ENCODE data around the gene NCOA7.

DNA sequence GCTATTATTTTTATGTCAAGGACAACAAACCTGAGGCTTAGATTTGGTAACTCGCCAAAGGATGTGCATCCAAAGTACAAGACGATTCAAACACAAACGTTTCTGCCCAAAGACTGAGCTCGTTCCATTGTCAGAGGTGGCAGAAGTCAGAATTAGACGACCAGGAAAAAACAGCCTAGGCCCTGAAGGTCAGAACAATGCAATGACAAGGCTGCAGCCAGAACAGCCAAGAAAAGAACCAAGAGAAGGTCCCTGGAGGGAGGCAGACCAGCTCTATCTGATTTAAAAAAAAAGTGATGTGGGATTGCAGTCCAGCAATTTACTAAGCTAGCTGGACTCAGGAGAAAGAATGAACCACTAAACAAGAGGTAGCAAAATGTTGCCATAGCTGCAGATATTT lies 54.2 kb downstream of the NCOA7 start:
- TF ChIP-seq EP300 (IDR thresholded peaks at IDR 0.05; ENCODE audit: low read depth), result no peak
- no peak for TF ChIP-seq POLR2A (IDR thresholded peaks at IDR 0.05)
